ENCODE data around the gene SDC3.

The SDC3 gene

GRCh38 chr1:30846587-30846986 is 62.0 kb downstream of the SDC3 start:
- DNase-seq, result no peak

GRCh38 chr1:30845904-30846290 is 62.7 kb downstream of the SDC3 start:
- no peak for DNase-seq

- no peak for DNase-seq
Measured at GRCh38 chr1:30845237-30845903, 63.2 kb downstream of the SDC3 start.

GRCh38 chr1:30844631-30845030 is 63.9 kb downstream of the SDC3 start:
- DNase-seq, result no peak

- DNase-seq, result no peak
Measured at GRCh38 chr1:30842697-30843354, 65.7 kb downstream of the SDC3 start.

GRCh38 chr1:30840904-30841598 is 67.5 kb downstream of the SDC3 start:
- DNase-seq, result no peak

- no peak for DNase-seq
Measured at GRCh38 chr1:30839827-30840359, 68.7 kb downstream of the SDC3 start.

GRCh38 chr1:30838996-30839395 is 69.6 kb downstream of the SDC3 start:
- DNase-seq, result no peak

GRCh38 chr1:30837653-30838052 is 70.9 kb downstream of the SDC3 start:
- no peak for DNase-seq

- no peak for DNase-seq
Measured at GRCh38 chr1:30834253-30834652, 74.3 kb downstream of the SDC3 start.

- DNase-seq, result no peak
Measured at GRCh38 chr1:30830537-30830936, 78.0 kb downstream of the SDC3 start.

- no peak for DNase-seq
Measured at GRCh38 chr1:30829889-30830288, 78.7 kb downstream of the SDC3 start.

- no peak for DNase-seq
Measured at GRCh38 chr1:30824736-30825429, 83.7 kb downstream of the SDC3 start.

- DNase-seq, result peak; percentile 91 to 94
Measured at GRCh38 chr1:30823969-30824735, 84.4 kb downstream of the SDC3 start.

GRCh38 chr1:30823627-30823968 is 85.0 kb downstream of the SDC3 start:
- no peak for DNase-seq

- no peak for DNase-seq
Measured at GRCh38 chr1:30822966-30823581, 85.5 kb downstream of the SDC3 start.

GRCh38 chr1:30822006-30822405 is 86.6 kb downstream of the SDC3 start:
- no peak for DNase-seq

GRCh38 chr1:30820299-30820698 is 88.3 kb downstream of the SDC3 start:
- DNase-seq, result no peak
